ENCODE measurements around the gene C14orf180. TPM values are rescaled to one million over a fixed set of nuclear protein-coding genes. Genes with fewer than 3 reads are reported as not detected.
A peak's percentile ranks its signal among the peaks of the same experiment; 100 is the strongest.

Gene C14orf180
- total RNA-seq, 1 donor from 2014 or later = not detected

GRCh38 chr14:104561632-104562495 lies 17.7 kb upstream of the C14orf180 start:
- no peak for DNase-seq (ENCODE audit: low read depth)

- no peak for DNase-seq (ENCODE audit: low read depth)
Observed at GRCh38 chr14:104562606-104563005, 17.0 kb upstream of the C14orf180 start.

- DNase-seq (ENCODE audit: low read depth) = no peak
Observed at GRCh38 chr14:104563191-104563741, 16.3 kb upstream of the C14orf180 start.

- DNase-seq (ENCODE audit: low read depth) = peak; percentile 16
Observed at GRCh38 chr14:104563742-104564615, 15.6 kb upstream of the C14orf180 start.

- no peak for DNase-seq (ENCODE audit: low read depth)
Observed at GRCh38 chr14:104564744-104565679, 14.6 kb upstream of the C14orf180 start.

GRCh38 chr14:104567141-104567956 lies 12.2 kb upstream of the C14orf180 start:
- DNase-seq (ENCODE audit: low read depth) = no peak

GRCh38 chr14:104567957-104568225 lies 11.7 kb upstream of the C14orf180 start:
- no peak for DNase-seq (ENCODE audit: low read depth)

- DNase-seq (ENCODE audit: low read depth) = no peak
Observed at GRCh38 chr14:104568620-104569019, 10.9 kb upstream of the C14orf180 start.

GRCh38 chr14:104569435-104569834 lies 10.1 kb upstream of the C14orf180 start:
- no peak for DNase-seq (ENCODE audit: low read depth)

- no peak for DNase-seq (ENCODE audit: low read depth)
Observed at GRCh38 chr14:104571246-104571645, 8.3 kb upstream of the C14orf180 start.

GRCh38 chr14:104572024-104572626 lies 7.4 kb upstream of the C14orf180 start:
- DNase-seq (ENCODE audit: low read depth) = no peak

- DNase-seq (ENCODE audit: low read depth) = no peak
Observed at GRCh38 chr14:104572668-104573067, 6.9 kb upstream of the C14orf180 start.

- no peak for DNase-seq (ENCODE audit: low read depth)
Observed at GRCh38 chr14:104573930-104574329, 5.6 kb upstream of the C14orf180 start.

GRCh38 chr14:104574536-104574935 lies 5.0 kb upstream of the C14orf180 start:
- DNase-seq (ENCODE audit: low read depth) = no peak

GRCh38 chr14:104574978-104575583 lies 4.5 kb upstream of the C14orf180 start:
- no peak for DNase-seq (ENCODE audit: low read depth)

GRCh38 chr14:104576232-104576969 lies 3.2 kb upstream of the C14orf180 start:
- DNase-seq (ENCODE audit: low read depth) = no peak

GRCh38 chr14:104576970-104577332 lies 2.6 kb upstream of the C14orf180 start:
- no peak for DNase-seq (ENCODE audit: low read depth)

GRCh38 chr14:104577426-104577825 lies 2.1 kb upstream of the C14orf180 start:
- no peak for DNase-seq (ENCODE audit: low read depth)

GRCh38 chr14:104577847-104578301 lies 1.7 kb upstream of the C14orf180 start:
- DNase-seq (ENCODE audit: low read depth) = no peak

Data from renal cortical epithelial cell (primary cell).